HG02840 (cell line): Measurements from ENCODE around the gene RAD9A.

Source experiments
- ATAC-seq: cut with Tn5 transposase; IDR thresholded peaks from one replicate; pipeline ENCODE4 v1.9.1; 2021; ENCODE audit warnings: mild to moderate bottlenecking, moderate library complexity, moderate number of reproducible peaks; ENCODE audit not compliant: unreplicated experiment, low FRiP score

The RAD9A gene

DNA sequence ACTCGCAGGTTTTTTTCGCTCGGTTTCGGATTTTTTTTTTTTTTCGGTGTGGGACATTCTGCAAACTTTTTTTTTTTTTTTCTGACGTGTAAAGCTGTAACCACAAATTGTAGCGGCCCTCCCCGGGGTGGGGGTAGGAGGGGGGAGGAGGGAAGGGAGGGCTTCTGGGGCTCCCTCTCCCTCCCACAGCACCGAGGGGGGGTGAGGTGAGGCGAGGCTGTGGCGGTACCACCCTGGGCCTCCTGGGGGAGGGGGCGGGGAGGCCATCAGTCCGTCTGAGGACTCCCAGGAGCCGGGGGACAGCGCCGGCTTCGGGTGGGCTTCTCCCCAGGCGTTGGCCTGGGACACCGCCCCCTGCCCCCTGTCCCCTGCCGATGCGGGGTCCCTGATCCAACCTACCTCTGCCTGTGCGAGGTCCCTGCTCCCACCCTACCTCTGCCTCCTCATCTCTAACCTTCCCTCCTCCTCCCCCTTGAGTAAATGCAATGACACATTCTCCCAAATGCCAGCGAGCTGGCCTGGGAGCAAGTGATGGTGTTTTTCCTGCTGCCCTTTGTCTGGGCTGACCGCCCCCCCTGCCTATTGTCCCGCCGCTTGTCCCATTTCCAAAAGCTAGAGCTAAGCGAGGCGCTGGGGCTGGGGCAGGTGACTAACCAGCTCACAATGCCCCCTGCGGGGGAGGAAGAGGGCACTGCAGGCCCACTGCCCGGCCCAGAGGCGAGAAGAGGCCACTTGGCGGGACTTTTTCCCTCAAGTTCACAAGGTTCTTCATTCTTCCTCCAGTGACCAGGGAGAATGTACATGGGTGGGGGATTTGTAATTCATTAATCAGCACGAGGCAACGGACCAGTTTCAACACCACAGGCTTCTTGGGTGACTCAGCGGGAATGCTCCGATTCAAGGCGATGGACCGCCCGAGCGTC lies 17.9 kb upstream of the RAD9A start:
- ATAC-seq: no peak

DNA sequence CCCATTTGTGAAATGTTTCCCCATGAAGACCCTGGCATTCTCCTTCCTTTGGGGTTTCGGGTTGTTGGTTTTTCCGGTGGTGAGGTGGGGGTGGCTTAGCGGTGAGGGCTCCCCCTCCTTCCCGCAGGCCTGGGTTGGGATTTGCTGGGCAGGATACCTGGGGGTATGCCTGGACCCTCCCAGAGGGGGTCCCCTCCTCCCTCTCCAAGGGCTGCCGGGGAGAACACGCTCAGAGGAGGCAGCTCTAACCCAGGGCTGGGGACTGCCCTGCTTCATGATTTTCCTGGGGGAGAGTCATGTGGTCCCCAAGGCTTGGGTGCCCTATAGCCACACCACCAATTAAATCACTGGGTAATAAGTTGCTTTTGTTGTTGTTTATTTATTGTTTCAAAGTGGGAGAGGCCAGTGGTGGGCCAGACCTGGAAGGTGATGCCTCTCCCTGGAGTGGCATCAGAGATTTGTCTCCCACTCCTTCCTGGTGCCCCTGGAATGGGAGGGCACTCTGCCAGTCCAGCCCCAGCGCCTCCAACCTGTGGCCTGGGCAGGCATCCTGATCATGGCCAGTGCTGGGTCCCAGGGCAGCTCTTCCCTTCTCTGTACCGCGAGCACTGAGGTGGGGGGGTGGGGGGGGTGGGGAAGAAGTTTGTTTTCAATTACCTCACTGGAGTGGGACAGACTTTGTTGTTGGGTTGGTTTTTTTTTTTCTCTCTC lies 17.1 kb upstream of the RAD9A start:
- no peak for ATAC-seq

DNA sequence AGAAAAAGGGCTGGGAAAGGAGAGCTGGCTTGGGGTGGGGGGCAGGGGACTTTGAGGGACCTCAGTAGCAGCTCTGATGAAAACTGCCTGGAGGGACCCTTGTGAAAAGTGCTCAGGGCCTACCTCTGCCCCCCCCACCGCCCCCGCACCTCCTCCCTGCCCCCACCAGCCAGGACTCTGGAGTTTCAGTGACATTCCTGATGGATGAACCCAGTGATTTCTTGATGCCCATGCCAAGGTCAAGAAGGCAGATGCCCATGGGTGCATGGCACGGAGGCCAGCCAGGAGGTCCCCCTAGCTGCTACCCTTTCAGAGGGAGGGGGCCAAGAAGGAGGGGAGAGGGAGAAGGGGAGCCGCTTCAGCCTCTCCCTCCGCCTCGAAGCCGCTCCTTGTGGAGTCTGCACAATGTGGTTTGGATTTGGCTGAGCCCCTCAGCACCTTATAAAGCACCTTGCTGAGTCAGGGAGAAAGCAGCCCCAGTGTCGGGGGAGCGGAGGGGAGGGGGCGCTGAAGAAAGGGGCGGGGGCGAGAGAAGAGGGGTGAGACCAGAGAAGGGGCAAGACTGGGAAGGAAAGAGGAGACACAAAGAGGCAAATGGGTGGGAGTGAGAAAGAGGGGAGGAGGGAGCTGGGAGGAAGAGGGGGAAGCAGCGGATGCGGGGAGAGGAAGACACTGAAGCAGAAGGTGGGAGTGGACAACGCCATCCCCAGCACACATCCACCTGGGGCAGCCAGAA lies 16.3 kb upstream of the RAD9A start:
- ATAC-seq: no peak

DNA sequence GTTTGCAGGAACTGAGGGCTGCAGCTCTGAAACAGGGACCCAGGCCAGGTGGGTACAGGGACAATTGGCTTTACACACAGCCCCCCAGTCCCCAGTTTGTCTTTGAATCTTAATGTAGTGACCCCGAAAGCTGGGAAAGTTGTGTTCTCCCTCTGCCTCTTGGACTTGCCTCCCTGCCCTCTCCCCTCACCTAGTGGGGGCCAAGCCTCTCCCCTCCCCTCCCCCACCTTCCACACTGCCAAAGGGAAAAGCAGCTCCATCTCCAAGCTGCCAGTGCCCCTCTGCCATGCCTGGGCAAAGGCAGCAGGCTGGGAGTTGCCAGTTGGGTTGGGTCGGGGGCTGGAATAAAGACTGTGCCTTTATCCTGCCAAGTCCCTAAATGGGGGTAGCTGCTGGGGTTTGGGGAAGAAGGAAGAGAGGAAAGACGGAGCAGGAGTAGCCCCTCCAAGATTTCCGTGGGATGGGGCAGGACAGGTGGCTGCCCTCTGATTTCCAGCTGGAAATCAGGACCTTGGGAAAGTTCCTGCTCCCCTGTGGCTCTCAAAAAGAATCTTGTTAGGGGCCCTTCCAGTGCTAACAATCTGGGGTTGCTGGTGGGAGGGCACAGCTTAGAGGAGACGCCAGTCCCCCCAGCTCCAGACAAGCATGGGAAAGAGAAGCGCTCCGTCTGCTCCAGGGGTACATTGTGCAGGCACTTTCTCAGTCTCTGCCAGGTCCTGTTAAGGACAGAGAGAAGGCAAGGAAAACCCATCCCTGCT lies 15.5 kb upstream of the RAD9A start:
- no peak for ATAC-seq

DNA sequence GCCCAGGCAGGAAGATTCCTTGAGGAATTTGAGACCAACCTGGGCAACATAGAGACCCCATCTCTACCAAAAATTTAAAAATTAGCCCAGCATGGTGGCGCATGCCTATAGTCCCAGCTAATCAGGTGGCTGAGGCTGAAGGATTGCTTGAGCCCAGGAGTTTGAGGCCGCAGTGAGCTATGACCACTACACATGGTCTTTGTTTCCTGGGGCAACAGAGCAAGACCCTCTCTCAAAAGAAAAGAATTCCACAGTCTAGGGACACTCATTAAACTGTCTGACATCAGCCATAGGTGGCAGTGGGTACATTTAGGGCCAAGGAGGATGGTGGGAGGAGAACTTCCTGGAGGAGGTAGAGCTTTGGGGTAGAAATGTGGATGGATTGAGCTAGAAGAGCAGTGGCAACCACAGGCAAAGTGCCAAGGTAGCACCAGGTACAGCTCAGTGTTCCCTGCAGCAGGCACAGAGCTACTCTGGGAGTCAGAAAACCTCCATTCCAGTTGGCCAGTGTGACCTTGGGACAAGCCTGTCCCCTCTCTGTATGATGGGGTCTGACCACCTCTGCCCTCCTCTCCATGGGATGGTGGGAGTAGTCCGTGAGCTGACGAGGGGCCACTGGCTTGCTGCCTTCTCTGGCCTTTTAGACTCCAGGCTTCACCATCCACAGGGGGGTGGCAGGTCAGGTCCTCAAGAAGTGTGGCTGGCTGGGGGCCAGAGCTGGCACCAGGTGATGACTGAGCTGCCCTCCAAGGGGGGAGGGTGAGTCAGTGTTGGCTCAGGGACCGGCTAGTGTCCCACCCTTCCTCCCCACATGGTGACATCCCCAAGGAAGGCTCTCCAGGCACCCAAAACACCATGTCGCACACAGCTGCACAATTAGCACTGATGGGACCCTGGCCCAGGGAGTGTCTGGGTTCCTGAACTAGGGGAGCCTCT lies 14.6 kb upstream of the RAD9A start:
- ATAC-seq: no peak

DNA sequence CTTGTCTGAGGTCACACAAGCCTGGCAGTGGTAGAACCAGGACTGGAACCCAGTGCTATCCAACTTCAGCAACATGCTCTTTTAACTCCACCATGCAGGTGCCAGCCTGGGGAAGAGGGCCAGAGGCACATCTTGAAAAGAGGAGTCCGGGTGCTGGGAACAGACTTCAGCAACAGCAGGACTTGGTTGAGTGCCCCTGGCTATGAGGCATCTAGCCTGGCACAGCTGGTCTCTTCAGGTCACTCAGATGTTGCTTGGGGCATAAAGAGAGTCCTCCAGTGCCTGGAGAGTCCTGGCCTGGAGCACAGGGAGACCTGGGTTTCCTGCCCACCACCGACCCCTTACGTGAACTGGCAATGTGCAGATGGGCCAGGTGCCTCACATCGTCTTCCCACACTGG lies 13.2 kb upstream of the RAD9A start:
- ATAC-seq: no peak

DNA sequence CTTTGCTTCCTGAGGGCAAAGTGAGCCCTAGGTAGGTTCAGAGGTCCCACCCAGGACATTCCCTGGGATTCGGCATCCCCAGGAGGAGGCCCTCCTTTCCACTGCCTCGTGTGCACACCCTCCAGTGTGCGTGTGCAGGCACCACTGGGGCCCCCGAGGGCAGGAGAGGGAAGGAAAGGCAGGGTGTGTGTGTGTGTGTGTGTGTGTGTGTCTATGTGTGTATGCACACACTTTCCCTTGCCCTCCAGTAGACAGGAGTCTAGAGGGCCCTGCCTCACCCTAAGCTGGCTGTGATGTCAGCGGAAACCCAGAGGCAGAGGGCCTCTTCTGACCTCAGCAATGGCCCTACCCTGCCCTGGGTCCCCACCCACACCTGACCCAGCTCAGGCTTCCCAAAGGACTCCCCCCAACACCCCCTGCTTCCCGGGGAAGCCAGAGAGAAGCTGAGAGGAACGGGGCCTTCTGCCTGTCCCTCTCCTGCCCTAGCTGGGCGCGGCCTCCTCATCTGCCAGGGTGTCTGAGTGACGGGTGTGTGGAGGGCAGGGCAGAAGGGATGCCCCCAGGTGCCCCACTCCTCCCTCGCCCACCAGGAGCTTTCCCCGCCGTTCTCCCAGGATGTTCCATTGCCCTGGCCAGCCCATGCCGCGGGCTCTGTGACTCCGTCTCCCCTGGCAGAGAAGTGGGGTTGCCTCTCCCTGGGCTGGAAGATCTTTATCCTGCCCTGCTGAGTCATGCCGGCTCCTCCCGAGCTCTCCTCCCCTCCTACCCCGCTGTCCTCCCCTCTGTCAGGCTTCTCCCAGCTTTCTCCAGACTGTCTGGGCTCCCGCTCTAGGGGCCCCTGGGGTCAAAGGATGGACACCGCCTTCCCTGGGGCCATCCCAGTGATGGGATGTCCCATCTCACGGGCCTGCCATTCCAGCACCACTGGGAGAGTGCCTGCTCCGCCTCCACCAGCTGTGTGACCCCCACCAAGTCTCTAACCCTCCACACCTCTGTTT lies 12.4 kb upstream of the RAD9A start:
- no peak for ATAC-seq

DNA sequence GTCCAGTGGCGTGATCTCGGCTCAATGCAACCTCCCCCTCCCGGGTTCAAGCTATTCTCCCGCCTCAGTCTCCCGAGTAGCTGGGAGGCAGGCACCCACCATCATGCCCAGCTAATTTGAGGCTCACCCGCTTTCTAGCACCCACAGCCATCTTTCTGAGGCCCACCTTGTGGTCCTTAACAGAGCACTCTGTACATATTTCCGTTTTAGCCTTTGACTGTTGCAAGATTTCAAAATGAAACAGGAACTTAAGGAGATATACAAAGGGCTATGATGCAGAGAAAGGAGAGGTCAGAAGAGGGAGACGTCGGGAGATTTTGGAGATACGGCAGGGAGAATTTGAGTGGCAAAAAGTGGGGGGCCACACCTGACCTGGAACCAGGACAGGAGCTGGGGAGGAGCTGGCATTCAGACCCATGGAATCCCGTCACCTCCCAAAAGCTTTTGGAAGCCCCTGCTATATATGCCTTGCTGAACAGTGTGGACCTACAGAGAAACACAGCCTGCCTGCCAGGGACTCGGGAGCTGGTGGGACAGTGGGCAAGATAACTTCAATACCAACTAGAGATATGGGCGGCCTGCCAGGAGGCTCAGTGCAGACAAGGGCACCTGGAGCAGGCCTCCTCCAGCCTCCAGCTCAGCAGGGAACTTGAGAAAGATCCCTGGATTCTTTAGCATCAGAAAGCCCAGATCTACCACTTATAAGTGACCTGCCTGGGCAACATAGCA lies 10.4 kb upstream of the RAD9A start:
- ATAC-seq: no peak

DNA sequence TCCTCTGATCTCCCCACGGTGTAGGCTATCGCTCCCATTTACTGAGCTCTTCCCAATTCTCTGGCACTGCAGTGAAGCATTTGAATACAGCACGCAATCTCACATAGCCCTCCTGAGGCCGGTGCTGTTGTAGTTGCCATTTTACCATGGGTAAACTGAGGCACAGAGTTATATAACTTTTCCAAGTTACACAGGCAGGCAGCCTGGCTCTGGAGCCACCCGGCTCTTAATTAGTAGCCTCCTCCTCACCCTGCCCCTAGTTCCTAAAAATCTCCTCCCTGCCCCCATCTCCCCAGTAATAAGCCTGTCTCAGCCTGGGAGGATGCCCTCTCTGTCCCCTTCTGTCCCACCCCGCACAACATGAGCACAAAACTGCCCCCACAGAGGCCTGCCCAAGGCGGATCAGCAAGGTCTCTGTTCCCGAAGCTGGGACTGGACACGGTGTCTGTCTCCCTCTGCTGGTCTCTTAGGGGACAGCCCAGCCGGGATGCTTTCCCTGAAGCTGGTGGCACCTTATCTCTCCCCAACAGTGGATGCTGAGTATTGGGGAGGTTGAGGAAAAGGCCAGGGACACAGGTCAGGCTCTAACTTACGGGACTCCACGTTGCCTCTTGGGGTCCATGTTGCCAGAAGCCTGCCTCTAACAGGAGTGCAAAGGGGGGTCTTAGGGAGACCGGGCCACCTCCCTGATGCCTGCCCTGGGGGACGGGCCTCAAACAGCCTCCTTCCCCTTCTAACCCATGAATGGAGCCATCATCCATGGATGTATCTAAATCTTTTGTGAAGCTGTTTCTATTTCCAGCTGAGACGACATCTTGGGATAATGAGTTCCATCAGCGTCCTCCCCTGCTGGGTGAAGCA lies 9.3 kb upstream of the RAD9A start:
- no peak for ATAC-seq

DNA sequence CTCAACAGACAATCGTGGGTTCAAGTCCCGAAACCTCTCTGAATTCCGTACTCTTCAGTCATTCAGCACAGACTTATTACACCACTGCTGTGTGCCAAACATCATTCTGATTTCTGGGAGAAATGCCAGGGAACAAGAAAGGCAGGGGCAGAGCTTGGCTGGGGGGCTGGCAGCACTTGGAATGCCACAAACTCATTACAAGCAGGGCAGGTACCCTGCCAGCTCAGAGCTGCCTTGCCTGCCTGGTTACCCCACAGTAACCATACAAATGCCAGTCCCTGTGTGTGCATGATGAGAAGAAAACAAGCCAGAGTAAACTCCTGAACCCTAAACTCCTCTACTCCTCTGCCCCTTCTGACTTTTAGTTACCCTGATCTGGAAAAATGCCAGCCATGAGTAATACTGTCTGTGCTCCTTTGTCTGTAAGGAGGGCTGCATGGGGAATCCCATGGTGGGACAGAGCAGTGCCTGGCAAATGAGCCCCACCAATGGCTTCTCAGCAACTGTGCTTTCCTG lies 6.9 kb upstream of the RAD9A start:
- ATAC-seq: no peak

DNA sequence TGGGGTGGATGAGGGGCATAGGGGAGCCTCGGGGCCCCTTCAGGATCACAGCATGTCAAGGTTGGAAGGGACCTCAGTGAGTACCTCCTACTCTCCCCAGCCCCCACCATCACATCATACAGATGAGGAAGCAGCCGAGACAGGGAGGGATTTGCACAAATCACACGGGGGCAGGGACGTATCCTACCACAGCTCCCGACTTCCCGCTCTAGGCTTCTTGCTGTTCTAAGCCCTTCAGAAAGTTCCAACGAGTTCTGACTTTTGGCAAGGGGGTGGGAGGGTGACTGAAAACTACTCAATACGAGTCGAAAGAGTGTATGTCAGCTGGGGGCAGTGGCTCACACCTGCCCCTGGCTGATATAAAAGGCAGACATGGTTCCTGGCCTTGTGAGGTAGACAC lies 4.7 kb upstream of the RAD9A start:
- ATAC-seq: no peak

DNA sequence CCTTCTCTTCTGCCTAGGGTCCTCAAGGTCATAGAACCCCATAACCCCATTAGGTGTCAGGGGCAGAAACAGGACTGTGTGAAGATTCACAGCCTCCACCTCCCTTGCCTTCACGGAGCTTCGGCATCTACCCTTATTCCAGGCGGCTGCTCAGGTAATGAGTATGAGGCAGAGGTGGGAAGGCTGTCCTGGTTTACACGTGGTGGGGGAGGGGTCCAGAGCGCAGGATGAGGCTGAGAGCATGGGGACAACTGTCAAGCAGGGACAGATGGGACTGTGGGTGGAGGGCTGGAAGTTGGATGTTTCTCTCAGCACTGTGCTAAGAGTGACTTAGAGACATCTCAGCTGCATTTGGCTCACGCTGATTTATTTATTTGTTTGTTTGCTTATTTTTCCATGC lies 4.3 kb upstream of the RAD9A start:
- ATAC-seq: no peak

DNA sequence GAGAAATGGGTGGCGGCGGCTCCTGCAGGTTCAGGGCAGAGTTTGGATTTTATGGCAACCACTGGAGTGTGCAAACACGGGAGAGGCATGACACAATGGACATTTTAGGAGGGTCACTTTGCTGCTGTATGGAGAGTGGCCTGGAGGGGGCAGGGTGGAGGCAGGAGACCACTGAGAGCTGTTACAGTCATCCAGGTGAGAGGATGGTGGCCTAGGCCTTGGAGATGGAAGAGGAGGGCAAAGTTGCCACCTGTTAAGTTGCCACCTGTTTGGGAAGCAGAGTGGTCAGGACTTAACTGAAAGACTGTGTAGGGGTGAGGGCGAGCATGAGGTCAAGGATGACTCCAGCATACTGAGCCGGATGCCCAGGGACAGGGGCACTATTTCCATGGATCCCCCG lies 2.3 kb upstream of the RAD9A start:
- no peak for ATAC-seq

DNA sequence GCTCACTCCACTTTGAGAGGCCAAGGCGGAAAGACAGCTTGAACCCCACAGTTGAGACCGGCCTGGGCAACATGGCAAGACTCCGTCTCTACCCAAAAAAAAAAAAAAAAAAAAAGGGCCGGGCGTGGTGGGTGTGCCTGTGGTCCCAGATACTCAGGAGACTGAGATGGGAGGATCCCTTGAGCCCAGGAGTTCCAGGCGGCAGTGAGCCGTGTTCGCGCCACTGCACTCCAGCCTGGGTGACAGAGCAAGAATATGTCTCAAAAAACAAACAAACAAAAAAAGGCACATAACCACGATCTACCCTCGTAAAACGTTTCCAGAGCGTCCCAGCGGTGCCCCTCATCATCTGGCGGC lies 861 bp upstream of the RAD9A start:
- no peak for ATAC-seq

DNA sequence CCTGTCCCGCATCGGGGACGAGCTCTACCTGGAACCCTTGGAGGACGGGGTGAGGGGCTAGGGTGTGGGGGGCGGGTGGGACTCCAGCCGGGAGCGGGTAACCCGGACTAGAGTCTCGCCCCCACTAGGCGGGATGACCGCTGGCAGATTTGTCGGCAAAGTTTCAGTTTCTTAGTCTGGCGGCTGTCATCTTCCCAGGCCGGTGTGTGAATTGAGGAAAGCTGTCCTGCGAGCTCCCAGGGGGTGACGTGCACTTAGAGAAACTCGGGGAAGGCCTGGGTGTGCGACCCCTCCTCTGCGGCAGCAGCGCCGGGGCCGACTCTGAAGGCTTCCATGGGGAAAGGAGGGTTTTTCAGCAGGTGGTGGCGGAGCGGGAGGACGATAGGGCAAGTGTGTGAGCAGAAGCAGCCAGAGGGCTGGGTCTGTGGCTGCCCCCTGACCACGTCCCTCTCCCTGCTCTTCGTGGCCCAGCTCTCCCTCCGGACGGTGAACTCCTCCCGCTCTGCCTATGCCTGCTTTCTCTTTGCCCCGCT lies 463 bp downstream of the RAD9A start:
- no peak for ATAC-seq

DNA sequence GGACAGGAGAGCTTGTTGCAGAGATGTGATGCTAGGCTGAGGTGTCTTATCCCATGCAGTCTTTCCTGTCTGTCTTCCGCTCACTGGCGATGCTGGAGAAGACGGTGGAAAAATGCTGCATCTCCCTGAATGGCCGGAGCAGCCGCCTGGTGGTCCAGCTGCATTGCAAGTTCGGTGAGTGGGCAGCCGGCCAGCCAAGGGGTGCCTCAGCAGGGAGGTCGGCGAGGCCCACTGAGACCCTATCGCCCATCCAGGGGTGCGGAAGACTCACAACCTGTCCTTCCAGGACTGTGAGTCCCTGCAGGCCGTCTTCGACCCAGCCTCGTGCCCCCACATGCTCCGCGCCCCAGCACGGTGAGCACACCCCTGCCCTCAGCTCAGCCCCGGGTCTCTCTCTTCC lies 1.7 kb downstream of the RAD9A start:
- ATAC-seq: no peak
